ENCODE results near the gene ZCCHC7.
"Not testable (repeated sequence)": the region's sequence is repeated elsewhere in the genome, so short reads cannot be mapped to it uniquely, and the experiment has no call there.

Gene ZCCHC7

DNA sequence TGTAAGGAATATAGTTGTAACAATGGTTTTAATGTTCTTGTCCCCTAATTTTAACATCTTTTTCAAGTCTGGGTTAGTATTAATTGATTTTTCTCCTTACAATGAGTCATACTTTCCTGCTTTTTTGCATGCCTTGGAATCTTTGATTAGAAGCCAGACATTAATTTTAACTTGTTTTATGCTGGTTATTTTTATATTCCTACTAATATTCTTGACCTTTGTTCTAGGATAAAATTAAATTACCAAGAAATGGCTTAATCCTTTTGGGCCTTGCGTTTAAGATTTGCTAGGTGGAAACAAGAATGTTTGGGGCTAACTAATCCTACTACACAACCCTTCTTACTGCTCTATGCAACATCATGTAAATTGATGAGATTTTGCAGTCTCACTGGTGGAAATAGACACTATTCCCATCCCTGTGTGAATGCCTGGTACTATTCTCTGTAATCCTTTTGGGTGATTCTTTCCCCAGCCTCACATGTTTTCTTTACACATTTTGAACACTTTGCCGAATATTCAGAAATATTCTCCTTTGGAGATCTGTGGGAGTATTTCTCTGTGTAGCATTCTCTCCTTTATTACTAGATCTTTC is 47.2 kb downstream of the ZCCHC7 start:
- no peak for FAIRE-seq

GRCh38 chr9:37172557-37172956 is 52.2 kb downstream of the ZCCHC7 start:
- DNase-seq (ENCODE audit: insufficient read length, low spot score) (no peak), FAIRE-seq (no peak)

More for the DNA sequence above, 47.2 kb downstream of the ZCCHC7 start:
- DNase-seq (ENCODE audit: insufficient read length, low spot score), result no peak

GRCh38 chr9:37174247-37174646 is 53.9 kb downstream of the ZCCHC7 start:
- FAIRE-seq (no peak), DNase-seq (ENCODE audit: insufficient read length, low spot score) (no peak)

DNA sequence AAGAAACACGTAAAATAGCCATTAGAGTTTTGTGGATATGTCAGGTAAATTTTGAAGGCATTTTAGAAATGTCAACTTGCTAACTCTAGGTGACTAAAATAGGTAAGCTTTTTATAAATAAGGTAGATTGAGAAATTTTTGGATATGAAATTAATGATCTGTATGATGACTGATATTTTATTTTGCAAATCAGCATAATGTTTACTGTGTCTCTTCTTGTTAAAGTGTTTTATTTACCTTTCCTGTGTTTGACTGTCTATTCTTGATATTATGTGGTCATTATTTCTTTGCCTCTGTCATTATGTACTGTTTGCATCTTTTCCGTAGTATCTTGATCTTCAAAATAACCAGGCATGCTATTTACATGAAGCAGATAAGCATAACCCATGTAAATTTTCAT is 58.4 kb downstream of the ZCCHC7 start:
- DNase-seq (ENCODE audit: insufficient read length, low spot score), result no peak
- no peak for FAIRE-seq

- DNase-seq (ENCODE audit: insufficient read length, low spot score) (no peak), FAIRE-seq (no peak)
Observed at GRCh38 chr9:37179576-37179975, 59.2 kb downstream of the ZCCHC7 start.

DNA sequence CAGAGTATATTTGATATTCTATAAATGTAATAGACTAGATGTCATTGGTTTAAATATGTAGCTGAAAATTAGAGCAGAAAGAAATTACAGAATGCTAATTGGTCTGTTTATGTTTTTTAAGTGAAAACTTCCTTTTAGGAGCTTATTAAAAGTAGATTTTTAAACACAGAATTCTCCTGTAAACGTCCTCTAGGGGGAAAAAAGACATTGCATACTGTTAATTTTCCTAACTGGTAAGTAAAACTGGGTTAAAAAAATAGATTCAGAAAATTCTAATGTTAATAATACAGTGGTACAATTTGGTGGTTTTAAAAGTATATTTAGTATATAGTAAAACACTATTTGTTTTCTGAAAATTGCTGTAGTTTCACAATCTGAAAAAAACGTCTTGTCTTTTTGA is 59.8 kb downstream of the ZCCHC7 start:
- DNase-seq (ENCODE audit: insufficient read length, low spot score) (no peak), FAIRE-seq (no peak)

GRCh38 chr9:37182718-37183117 is 62.3 kb downstream of the ZCCHC7 start:
- no peak for FAIRE-seq

GRCh38 chr9:37184905-37185867 is 64.8 kb downstream of the ZCCHC7 start:
- DNase-seq (ENCODE audit: insufficient read length, low spot score) (no peak), FAIRE-seq (no peak)

More at GRCh38 chr9:37182718-37183117, 62.3 kb downstream of the ZCCHC7 start:
- no peak for DNase-seq (ENCODE audit: insufficient read length, low spot score)

GRCh38 chr9:37187292-37187691 is 66.9 kb downstream of the ZCCHC7 start:
- FAIRE-seq, result peak; percentile 23

DNA sequence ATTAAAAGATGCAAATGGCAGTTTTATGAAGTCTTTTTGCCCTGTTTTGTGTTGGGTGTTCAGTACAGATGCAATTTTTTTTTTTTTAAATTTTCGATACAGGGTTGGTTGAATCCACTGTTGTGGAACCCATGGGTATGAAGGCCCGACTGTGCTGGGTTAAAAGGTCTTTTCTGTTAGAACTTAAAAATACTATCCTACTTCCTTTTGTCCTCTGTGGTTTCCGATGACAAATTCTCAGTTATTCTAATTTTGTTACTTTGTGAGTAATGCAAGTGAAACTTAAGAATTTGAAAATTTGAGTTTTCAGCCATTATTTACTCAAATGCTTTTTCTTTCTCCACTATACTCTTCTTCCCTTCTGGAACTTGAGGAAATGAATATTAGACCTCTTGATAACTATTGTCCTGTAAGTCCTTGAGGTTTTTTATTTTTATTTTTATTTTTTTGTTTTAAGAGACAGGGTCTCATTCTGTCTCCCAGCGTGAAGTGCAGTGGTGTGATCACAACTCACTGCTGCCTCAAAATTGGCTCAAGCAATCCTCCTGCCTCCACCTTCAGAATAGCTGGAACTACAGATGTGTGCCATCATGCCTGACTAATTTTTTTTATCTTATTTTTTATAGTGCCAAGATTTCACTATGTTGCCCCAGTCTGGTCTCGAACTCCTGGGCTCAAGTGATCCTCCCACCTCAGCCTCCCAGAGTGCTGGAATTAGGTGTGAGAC is 67.5 kb downstream of the ZCCHC7 start:
- DNase-seq (ENCODE audit: insufficient read length, low spot score) (no peak), FAIRE-seq (no peak)

More at GRCh38 chr9:37187292-37187691, 66.9 kb downstream of the ZCCHC7 start:
- DNase-seq (ENCODE audit: insufficient read length, low spot score), result no peak

DNA sequence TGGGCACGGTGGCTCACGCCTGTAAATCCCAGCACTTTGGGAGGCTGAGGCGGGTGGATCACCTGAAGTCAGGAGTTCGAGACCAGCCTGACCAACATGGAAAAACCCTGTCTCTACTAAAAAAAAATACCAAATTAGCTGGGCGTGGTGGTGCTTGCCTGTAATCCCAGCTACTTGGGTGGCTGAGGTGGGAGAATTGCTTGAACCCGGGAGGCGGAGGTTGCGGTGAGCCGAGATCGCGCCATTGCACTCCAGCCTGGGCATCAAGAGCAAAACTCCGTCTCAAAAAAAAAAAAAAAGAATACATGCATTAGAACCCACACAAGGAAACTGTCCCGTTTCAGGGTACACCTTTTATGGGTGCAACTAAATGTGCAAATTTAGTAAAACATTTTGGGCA is 70.4 kb downstream of the ZCCHC7 start:
- not testable (repeated sequence) for FAIRE-seq; DNase-seq (ENCODE audit: insufficient read length, low spot score)

GRCh38 chr9:37191403-37192089 is 71.2 kb downstream of the ZCCHC7 start:
- FAIRE-seq (no peak), DNase-seq (ENCODE audit: insufficient read length, low spot score) (no peak)

- no peak for FAIRE-seq
Observed at GRCh38 chr9:37192803-37193202, 72.4 kb downstream of the ZCCHC7 start.

GRCh38 chr9:37197158-37198038 is 77.0 kb downstream of the ZCCHC7 start:
- FAIRE-seq, result no peak
- no peak for DNase-seq (ENCODE audit: insufficient read length, low spot score)

More at GRCh38 chr9:37192803-37193202, 72.4 kb downstream of the ZCCHC7 start:
- DNase-seq (ENCODE audit: insufficient read length, low spot score), result no peak

DNA sequence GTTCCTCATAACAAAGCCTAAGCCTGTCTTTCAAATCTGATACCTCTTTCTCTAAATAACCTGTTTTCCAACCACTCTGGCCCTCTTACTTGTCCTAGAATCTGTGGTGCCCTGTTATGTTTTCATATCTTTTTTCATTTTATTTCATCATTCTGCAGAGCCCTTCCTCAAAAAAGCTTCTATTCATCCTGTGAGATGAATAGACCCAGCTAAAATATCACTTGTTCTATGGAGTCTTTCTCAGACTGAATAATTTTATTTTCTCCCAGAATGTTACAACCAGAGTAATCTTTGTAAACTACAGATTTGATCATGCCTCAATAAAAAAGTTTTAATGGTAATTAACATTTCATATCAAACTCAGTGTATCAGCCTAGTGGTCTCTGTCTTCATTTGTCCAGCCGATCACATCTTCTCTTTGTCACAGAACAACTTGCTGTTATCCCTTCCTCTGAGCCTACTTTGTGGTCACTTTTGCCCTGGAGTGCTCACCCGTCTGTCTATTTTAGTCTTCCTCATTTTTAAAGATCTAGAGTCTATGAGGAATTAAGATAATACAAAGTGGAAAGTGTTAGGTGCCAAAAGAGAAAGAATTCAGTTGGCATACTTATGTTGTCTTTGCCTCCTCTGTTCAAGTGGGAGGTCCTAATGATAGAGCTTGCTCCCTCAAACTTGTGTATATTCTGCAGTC is 77.8 kb downstream of the ZCCHC7 start:
- FAIRE-seq, result no peak
- no peak for DNase-seq (ENCODE audit: insufficient read length, low spot score)

DNA sequence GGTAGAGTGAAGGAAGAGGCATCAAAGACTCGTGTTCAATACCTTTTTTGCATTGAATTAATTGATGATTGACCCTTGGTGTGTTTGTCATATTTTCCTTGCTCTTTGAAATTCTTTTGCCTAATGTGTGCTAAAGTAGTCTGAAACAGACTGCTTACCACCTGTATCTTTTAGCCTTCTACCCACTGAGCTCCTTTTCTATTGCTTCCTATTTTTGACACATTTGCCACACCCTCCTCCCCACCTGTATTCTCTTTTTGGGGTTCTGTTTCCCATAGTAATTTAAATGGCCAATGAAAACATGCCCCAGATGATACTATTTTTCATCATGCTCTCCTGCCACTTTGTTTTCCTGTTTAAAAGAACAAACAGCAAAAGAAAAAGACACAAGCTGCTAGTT is 78.5 kb downstream of the ZCCHC7 start:
- no peak for FAIRE-seq
- no peak for DNase-seq (ENCODE audit: insufficient read length, low spot score)

GRCh38 chr9:37200433-37201005 is 80.1 kb downstream of the ZCCHC7 start:
- FAIRE-seq (no peak), DNase-seq (ENCODE audit: insufficient read length, low spot score) (peak; percentile 36)

- DNase-seq (ENCODE audit: insufficient read length, low spot score), result no peak
- no peak for FAIRE-seq
Observed at GRCh38 chr9:37201581-37201980, 81.2 kb downstream of the ZCCHC7 start.

GRCh38 chr9:37202091-37202490 is 81.7 kb downstream of the ZCCHC7 start:
- DNase-seq (ENCODE audit: insufficient read length, low spot score), result no peak
- FAIRE-seq, result no peak
